Endothelial cell (in vitro differentiated cells): ENCODE results near the gene ACIN1. TPM values are rescaled to one million over a fixed set of nuclear protein-coding genes. Genes with fewer than 3 reads are reported as not detected.
A peak's percentile ranks its signal among the peaks of the same experiment; 100 is the strongest.

Experiments used
- DNase-seq: peaks from one replicate; pipeline ENCODE4 v3.0.0; 2021; ENCODE audit warnings: low spot score
- H3K27ac Mint-ChIP-seq: one replicate; pipeline ENCODE4 v1.8.0; 2021; ENCODE audit warnings: mixed read lengths, inconsistent platforms; ENCODE audit not compliant: unreplicated experiment
- H3K27me3 Mint-ChIP-seq: one replicate; pipeline ENCODE4 v1.8.0; 2021; ENCODE audit warnings: mild to moderate bottlenecking, moderate library complexity, mixed read lengths, inconsistent platforms; ENCODE audit not compliant: unreplicated experiment
- H3K36me3 Mint-ChIP-seq: one replicate; pipeline ENCODE4 v1.8.0; 2021; ENCODE audit warnings: mild to moderate bottlenecking, low read depth, mixed read lengths, inconsistent platforms; ENCODE audit not compliant: unreplicated experiment
- H3K4me1 Mint-ChIP-seq: one replicate; pipeline ENCODE4 v1.8.0; 2021; ENCODE audit warnings: mild to moderate bottlenecking, mixed read lengths, inconsistent platforms; ENCODE audit not compliant: unreplicated experiment
- H3K4me3 Mint-ChIP-seq: one replicate; pipeline ENCODE4 v1.8.0; 2021; ENCODE audit warnings: mild to moderate bottlenecking, mixed read lengths, inconsistent platforms; ENCODE audit not compliant: unreplicated experiment
- H3K9me3 Mint-ChIP-seq: one replicate; pipeline ENCODE4 v1.8.0; 2021; ENCODE audit warnings: mixed read lengths, inconsistent platforms; ENCODE audit not compliant: unreplicated experiment
- CTCF ChIP-seq: fragments of 200-600 bp; sonication (generic); IDR thresholded peaks from one replicate; pipeline ENCODE4 v1.5.0; 2021; ENCODE audit warnings: antibody characterized with exemption; ENCODE audit not compliant: unreplicated experiment
- total RNA-seq: library from RNA; stranded (reverse); fragmentation: NEBNext Ultra II Directional; extraction: Animal tissue kit (Norgen Biotek cat#: 25700); gene quantifications from one replicate; pipeline ENCODE4 v1.2.1, GENCODE V29; 2021; ENCODE audit not compliant: unreplicated experiment

The ACIN1 gene
- total RNA-seq, 1 donor from 2014 or later = 226 TPM

GRCh38 chr14:23028799-23029198 lies 66.1 kb downstream of the ACIN1 start:
- Mint-ChIP-seq H3K27me3 (peaks cover 5% of the 10 kb centered on the region), H3K4me1 (peaks cover 25% of the 10 kb centered on the region), H3K4me3 (no peak overlapping the region), H3K27ac (no peak overlapping the region), H3K9me3 (no peaks in the 10 kb centered on the region), H3K36me3 (peaks cover 51% of the 10 kb centered on the region)
- no peak for DNase-seq
- no peak for TF ChIP-seq CTCF

GRCh38 chr14:23025151-23025814 lies 69.7 kb downstream of the ACIN1 start:
- H3K27ac Mint-ChIP-seq = no peak overlapping the region
- H3K27me3 Mint-ChIP-seq = peaks cover 6% of the 10 kb centered on the region
- DNase-seq = no peak
- no peaks in the 10 kb centered on the region for H3K9me3 Mint-ChIP-seq
- H3K36me3 Mint-ChIP-seq = peaks cover 34% of the 10 kb centered on the region
- peaks cover 29% of the 10 kb centered on the region for H3K4me1 Mint-ChIP-seq
- no peak for TF ChIP-seq CTCF
- H3K4me3 Mint-ChIP-seq = peak overlapping the region; percentile 63

- TF ChIP-seq CTCF = no peak
- no peak overlapping the region for H3K27ac Mint-ChIP-seq
Measured at GRCh38 chr14:23024612-23025075, 70.3 kb downstream of the ACIN1 start.

GRCh38 chr14:23023795-23024152 lies 71.2 kb downstream of the ACIN1 start:
- Mint-ChIP-seq H3K4me1 (peaks cover 29% of the 10 kb centered on the region), H3K4me3 (peak overlapping the region; percentile 16), H3K9me3 (no peaks in the 10 kb centered on the region), H3K36me3 (peaks cover 29% of the 10 kb centered on the region), H3K27ac (no peak overlapping the region), H3K27me3 (peaks cover 6% of the 10 kb centered on the region)
- no peak for TF ChIP-seq CTCF
- DNase-seq = no peak

More at GRCh38 chr14:23024612-23025075, 70.3 kb downstream of the ACIN1 start:
- Mint-ChIP-seq H3K9me3 (no peaks in the 10 kb centered on the region), H3K27me3 (peaks cover 6% of the 10 kb centered on the region), H3K4me1 (peaks cover 29% of the 10 kb centered on the region), H3K36me3 (peaks cover 34% of the 10 kb centered on the region), H3K4me3 (no peak overlapping the region)
- no peak for DNase-seq

- Mint-ChIP-seq H3K9me3 (no peaks in the 10 kb centered on the region), H3K4me1 (peaks cover 29% of the 10 kb centered on the region), H3K4me3 (no peak overlapping the region), H3K36me3 (peaks cover 27% of the 10 kb centered on the region), H3K27ac (no peak overlapping the region), H3K27me3 (peaks cover 6% of the 10 kb centered on the region)
- no peak for TF ChIP-seq CTCF
- no peak for DNase-seq
Measured at GRCh38 chr14:23023022-23023794, 71.7 kb downstream of the ACIN1 start.
